ENCODE data around the gene VPS54. TPM values are rescaled to one million over a fixed set of nuclear protein-coding genes. Genes with fewer than 3 reads are reported as not detected.

Gene VPS54
- total RNA-seq, 4 donors from 2014 or later: 4.1 to 27.6 (median 18.6) TPM

DNA sequence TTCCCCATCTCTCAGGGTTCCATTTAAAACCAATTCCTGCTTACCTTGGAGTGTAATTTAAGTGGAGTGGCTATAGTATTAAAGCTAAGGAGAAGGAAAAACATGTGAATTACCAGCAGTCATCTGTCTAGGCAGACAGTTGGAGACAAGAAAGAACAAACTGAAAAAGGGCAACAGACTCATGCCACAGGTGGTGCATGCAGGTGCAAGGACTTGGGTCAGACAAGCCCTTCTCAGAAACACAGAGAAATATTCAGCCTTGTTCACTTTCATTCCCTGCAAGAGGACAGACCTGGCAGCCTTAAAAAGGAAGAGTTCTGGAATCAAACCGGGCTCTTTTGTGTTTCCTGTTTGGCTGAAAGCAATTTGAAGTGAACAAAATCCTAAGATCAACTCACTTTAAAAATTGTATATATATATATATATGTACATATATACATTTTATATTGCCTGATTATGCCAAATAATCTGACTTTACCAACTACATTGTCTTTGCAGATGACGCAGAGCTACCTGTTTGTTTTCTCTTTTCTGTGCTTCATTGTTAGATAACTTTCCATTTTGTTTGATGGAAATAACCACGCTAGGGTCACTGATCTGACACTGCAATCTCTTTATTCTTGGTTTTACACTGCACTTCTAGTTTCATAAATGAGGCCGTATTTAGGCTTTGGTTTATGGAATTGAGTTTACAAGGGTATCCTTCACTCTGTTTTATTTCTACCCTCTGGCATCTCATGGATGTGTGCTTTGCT is 35.1 kb upstream of the VPS54 start:
- Histone ChIP-seq H3K27ac (no peak overlapping the region), H3K9me3 (no peaks in the 10 kb centered on the region), H3K36me3 (no peaks in the 10 kb centered on the region), H3K4me3 (no peak overlapping the region), H3K4me1 (peaks cover 0 to 8% (median 3%) of the 10 kb centered on the region in 4 donors), H3K27me3 (no peaks in the 10 kb centered on the region)
- intact Hi-C loops (cut with DNase I; ENCODE audit: low total_unique reads) (loop anchor here (5.0 kb wide), 1 partner anchor 273 kb away; no protein-coding TSS in a partner anchor), in situ Hi-C loops (cut with MboI; ENCODE audit: low pct_ligation_motif_present in 1 of 4, low pct_unique_long_range_greater_than_20kb in 1 of 4, low sequenced_read_pairs in 3 of 4) (loop anchor here (5.0 to 25.0 kb wide), 6 partner anchors 258 to 833 kb away; no protein-coding TSS in a partner anchor)
- WGBS, 2 donors (ENCODE audit: low coverage in 1 of 2): 53 to 58% methylated on average over 4 of the region's 4 CpGs
- peak; percentile 20 for DNase-seq
- TF ChIP-seq EP300 (IDR thresholded peaks at IDR 0.05; ENCODE audit: low read depth): no peak
- TF ChIP-seq POLR2AphosphoS5 (IDR thresholded peaks at IDR 0.05): no peak
- TF ChIP-seq POLR2A (IDR thresholded peaks at IDR 0.05): no peak
- TF ChIP-seq, protein P1, sequence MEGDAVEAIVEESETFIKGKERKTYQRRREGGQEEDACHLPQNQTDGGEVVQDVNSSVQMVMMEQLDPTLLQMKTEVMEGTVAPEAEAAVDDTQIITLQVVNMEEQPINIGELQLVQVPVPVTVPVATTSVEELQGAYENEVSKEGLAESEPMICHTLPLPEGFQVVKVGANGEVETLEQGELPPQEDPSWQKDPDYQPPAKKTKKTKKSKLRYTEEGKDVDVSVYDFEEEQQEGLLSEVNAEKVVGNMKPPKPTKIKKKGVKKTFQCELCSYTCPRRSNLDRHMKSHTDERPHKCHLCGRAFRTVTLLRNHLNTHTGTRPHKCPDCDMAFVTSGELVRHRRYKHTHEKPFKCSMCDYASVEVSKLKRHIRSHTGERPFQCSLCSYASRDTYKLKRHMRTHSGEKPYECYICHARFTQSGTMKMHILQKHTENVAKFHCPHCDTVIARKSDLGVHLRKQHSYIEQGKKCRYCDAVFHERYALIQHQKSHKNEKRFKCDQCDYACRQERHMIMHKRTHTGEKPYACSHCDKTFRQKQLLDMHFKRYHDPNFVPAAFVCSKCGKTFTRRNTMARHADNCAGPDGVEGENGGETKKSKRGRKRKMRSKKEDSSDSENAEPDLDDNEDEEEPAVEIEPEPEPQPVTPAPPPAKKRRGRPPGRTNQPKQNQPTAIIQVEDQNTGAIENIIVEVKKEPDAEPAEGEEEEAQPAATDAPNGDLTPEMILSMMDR (IDR thresholded peaks at IDR 0.05): no peak

DNA sequence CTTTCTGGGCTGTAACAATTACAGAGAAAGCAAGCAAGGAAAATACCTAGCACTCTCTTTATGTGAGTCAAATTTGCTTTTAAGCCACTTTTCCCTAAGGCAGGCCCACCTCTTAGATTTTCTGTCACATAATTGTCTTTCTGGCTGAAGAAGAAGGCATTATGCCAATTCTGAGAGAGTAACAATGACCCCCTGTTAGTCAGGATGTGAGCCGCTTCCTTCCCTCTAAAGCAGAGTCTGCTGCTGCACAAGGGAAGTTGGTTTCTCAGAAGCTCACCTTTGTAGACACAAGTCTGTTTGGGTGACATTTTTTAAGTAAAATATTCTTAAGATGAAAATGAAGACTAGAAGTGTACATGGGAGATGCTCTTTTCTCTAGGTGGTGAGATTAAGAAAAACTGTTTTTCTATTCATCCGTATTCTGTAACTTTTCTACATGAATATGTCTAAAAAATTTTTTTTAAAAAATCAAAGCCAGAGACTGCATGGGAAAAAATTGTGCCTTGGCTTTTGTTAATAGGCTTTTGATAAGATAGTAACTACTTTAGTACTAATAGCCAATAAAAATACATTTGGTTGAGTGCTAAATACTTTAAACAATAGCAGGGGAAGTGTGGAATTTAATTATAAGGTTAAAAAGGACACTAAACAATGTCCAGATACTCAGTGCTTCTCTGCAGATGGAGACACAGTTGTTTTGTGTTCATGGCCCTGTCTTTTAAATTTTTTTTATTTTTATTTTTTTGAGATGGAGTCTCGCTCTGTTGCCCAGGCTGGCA is 33.4 kb upstream of the VPS54 start:
- in situ Hi-C loops (cut with MboI; ENCODE audit: low pct_ligation_motif_present in 1 of 4, low pct_unique_long_range_greater_than_20kb in 1 of 4, low sequenced_read_pairs in 3 of 4): loop anchor here (5.0 to 25.0 kb wide), 6 partner anchors 260 to 835 kb away; no protein-coding TSS in a partner anchor

GRCh38 chr2:64049633-64050220 is 30.5 kb upstream of the VPS54 start:
- Histone ChIP-seq H3K9me3 (no peaks in the 10 kb centered on the region), H3K27ac (peak overlapping the region in 1 of 4 donors; percentile 36), H3K27me3 (no peaks in the 10 kb centered on the region), H3K4me3 (no peak overlapping the region), H3K36me3 (no peaks in the 10 kb centered on the region), H3K4me1 (peaks cover 0 to 8% (median 3%) of the 10 kb centered on the region in 4 donors)
- intact Hi-C loops (cut with DNase I; ENCODE audit: low total_unique reads) (loop anchor here (5.0 to 10.0 kb wide), 2 partner anchors 278 to 455 kb away; no protein-coding TSS in a partner anchor), in situ Hi-C loops (cut with MboI; ENCODE audit: low pct_ligation_motif_present in 1 of 4, low pct_unique_long_range_greater_than_20kb in 1 of 4, low sequenced_read_pairs in 3 of 4) (loop anchor here (5.0 to 25.0 kb wide), 9 partner anchors 263 to 838 kb away; no protein-coding TSS in a partner anchor)
- TF ChIP-seq, protein P1 (IDR thresholded peaks at IDR 0.05): peak; percentile 79 to 93 (median 82)
- no peak for TF ChIP-seq EP300 (IDR thresholded peaks at IDR 0.05; ENCODE audit: low read depth)
- peak; percentile 82 for DNase-seq
- WGBS, 2 donors (ENCODE audit: low coverage in 1 of 2): 14 to 17% methylated on average over 1 to 3 of the region's 3 CpGs

More for the DNA sequence above, 33.4 kb upstream of the VPS54 start:
- no peaks in the 10 kb centered on the region for H3K9me3 ChIP-seq
- no peak overlapping the region for H3K27ac ChIP-seq
- intact Hi-C loops (cut with DNase I; ENCODE audit: low total_unique reads): loop anchor here (5.0 kb wide), 1 partner anchor 275 kb away; no protein-coding TSS in a partner anchor
- TF ChIP-seq, protein P1 (IDR thresholded peaks at IDR 0.05): no peak
- TF ChIP-seq POLR2A (IDR thresholded peaks at IDR 0.05): no peak
- TF ChIP-seq POLR2AphosphoS5 (IDR thresholded peaks at IDR 0.05): no peak
- no peak for TF ChIP-seq EP300 (IDR thresholded peaks at IDR 0.05; ENCODE audit: low read depth)
- no peaks in the 10 kb centered on the region for H3K36me3 ChIP-seq
- no peaks in the 10 kb centered on the region for H3K27me3 ChIP-seq
- DNase-seq: no peak
- WGBS, 2 donors (ENCODE audit: low coverage in 1 of 2): 94% methylated on average over 3 of the region's 3 CpGs
- no peak overlapping the region for H3K4me3 ChIP-seq
- peaks cover 0 to 8% (median 3%) of the 10 kb centered on the region in 4 donors for H3K4me1 ChIP-seq
